GM21529 (cell line): ENCODE measurements around the gene RGS9BP.
"Not testable (repeated sequence)": the region's sequence is repeated elsewhere in the genome, so short reads cannot be mapped to it uniquely, and the experiment has no call there.

ENCODE experiments used
- ATAC-seq: cut with Tn5 transposase; IDR thresholded peaks from one replicate; pipeline ENCODE4 v1.9.1; 2021; ENCODE audit not compliant: unreplicated experiment

Gene RGS9BP

GRCh38 chr19:32694851-32695250 is 19.2 kb downstream of the RGS9BP start:
- ATAC-seq: not testable (repeated sequence)

GRCh38 chr19:32695506-32695905 is 19.9 kb downstream of the RGS9BP start:
- not testable (repeated sequence) for ATAC-seq

GRCh38 chr19:32696771-32697170 is 21.1 kb downstream of the RGS9BP start:
- ATAC-seq: not testable (repeated sequence)

GRCh38 chr19:32700129-32700528 is 24.5 kb downstream of the RGS9BP start:
- not testable (repeated sequence) for ATAC-seq

GRCh38 chr19:32702010-32702409 is 26.4 kb downstream of the RGS9BP start:
- ATAC-seq: no peak

GRCh38 chr19:32704006-32704405 is 28.4 kb downstream of the RGS9BP start:
- not testable (repeated sequence) for ATAC-seq

GRCh38 chr19:32708457-32708856 is 32.8 kb downstream of the RGS9BP start:
- no peak for ATAC-seq

- ATAC-seq: no peak
Measured at GRCh38 chr19:32709032-32709431, 33.4 kb downstream of the RGS9BP start.

- no peak for ATAC-seq
Measured at GRCh38 chr19:32711747-32712146, 36.1 kb downstream of the RGS9BP start.

- not testable (repeated sequence) for ATAC-seq
Measured at GRCh38 chr19:32716203-32716602, 40.6 kb downstream of the RGS9BP start.

GRCh38 chr19:32717496-32717895 is 41.8 kb downstream of the RGS9BP start:
- no peak for ATAC-seq

- ATAC-seq: no peak
Measured at GRCh38 chr19:32718286-32718685, 42.6 kb downstream of the RGS9BP start.

- ATAC-seq: no peak
Measured at GRCh38 chr19:32719611-32720059, 44.0 kb downstream of the RGS9BP start, which contains the start of gene TDRD12. Gene TDRD12, plus strand, starts transcription at chr19:32719767. Its CDS starts 306 bp downstream, at chr19:32720073.

- no peak for ATAC-seq
Measured at GRCh38 chr19:32720216-32720935, 44.7 kb downstream of the RGS9BP start.

- ATAC-seq: no peak
Measured at GRCh38 chr19:32720936-32721250, 45.2 kb downstream of the RGS9BP start.
